Nephron progenitor cell (in vitro differentiated cells): ENCODE measurements around the gene ISYNA1.
A peak's percentile ranks its signal among the peaks of the same experiment; 100 is the strongest.

Source experiments
- DNase-seq: peaks from one replicate; pipeline ENCODE4 v3.0.0; 2021
- H3K27ac Mint-ChIP-seq: 2 replicates; pipeline ENCODE4 v1.8.0; 2021; ENCODE audit warnings: mild to moderate bottlenecking, moderate library complexity, mixed read lengths
- H3K27me3 Mint-ChIP-seq: 2 replicates; pipeline ENCODE4 v1.8.0; 2021; ENCODE audit warnings: mild to moderate bottlenecking, low read depth, mixed read lengths; ENCODE audit not compliant: poor library complexity
- H3K36me3 Mint-ChIP-seq: 2 replicates; pipeline ENCODE4 v1.8.0; 2021; ENCODE audit warnings: low read depth, mixed read lengths
- H3K4me1 Mint-ChIP-seq: 2 replicates; pipeline ENCODE4 v1.8.0; 2021; ENCODE audit warnings: mixed read lengths
- H3K4me3 Mint-ChIP-seq: 2 replicates; pipeline ENCODE4 v1.8.0; 2021; ENCODE audit warnings: mild to moderate bottlenecking, moderate library complexity, mixed read lengths
- H3K9me3 Mint-ChIP-seq: 2 replicates; pipeline ENCODE4 v1.8.0; 2021; ENCODE audit warnings: mild to moderate bottlenecking, moderate library complexity, mixed read lengths
- TF ChIP-seq, protein P1 (sequence below): fragments of 200-600 bp; sonication (generic); IDR thresholded peaks from 2 replicates; pipeline ENCODE4 v1.5.0; 2021; ENCODE audit warnings: antibody characterized with exemption

Gene ISYNA1

DNA sequence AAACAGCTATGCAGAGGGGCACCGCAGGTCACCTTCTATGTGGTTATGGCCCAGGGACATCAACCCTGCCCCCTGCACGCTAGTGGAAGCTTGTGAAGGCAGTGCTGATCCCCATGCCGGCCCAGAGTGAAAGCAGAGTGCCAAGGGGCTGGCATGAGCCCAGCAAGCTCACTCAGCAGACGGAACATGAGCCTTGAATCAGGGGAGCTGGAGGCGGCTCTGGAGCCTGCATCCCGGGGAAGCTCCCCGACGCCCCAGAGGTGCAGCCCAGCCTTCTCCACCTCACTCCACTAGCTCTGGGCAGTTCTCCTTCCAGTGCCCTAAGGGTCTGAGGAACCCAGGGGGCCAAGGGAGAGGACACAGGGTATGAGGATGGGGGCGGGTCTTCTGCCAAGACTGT, 19.0 kb upstream of the ISYNA1 start:
- H3K4me1 Mint-ChIP-seq: peaks cover 25% of the 10 kb centered on the region
- peaks cover 27% of the 10 kb centered on the region for H3K36me3 Mint-ChIP-seq
- no peak overlapping the region for H3K4me3 Mint-ChIP-seq
- H3K27ac Mint-ChIP-seq: no peak overlapping the region
- TF ChIP-seq, protein P1, sequence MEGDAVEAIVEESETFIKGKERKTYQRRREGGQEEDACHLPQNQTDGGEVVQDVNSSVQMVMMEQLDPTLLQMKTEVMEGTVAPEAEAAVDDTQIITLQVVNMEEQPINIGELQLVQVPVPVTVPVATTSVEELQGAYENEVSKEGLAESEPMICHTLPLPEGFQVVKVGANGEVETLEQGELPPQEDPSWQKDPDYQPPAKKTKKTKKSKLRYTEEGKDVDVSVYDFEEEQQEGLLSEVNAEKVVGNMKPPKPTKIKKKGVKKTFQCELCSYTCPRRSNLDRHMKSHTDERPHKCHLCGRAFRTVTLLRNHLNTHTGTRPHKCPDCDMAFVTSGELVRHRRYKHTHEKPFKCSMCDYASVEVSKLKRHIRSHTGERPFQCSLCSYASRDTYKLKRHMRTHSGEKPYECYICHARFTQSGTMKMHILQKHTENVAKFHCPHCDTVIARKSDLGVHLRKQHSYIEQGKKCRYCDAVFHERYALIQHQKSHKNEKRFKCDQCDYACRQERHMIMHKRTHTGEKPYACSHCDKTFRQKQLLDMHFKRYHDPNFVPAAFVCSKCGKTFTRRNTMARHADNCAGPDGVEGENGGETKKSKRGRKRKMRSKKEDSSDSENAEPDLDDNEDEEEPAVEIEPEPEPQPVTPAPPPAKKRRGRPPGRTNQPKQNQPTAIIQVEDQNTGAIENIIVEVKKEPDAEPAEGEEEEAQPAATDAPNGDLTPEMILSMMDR: no peak
- H3K27me3 Mint-ChIP-seq: no peaks in the 10 kb centered on the region
- no peak for DNase-seq
- H3K9me3 Mint-ChIP-seq: no peaks in the 10 kb centered on the region

DNA sequence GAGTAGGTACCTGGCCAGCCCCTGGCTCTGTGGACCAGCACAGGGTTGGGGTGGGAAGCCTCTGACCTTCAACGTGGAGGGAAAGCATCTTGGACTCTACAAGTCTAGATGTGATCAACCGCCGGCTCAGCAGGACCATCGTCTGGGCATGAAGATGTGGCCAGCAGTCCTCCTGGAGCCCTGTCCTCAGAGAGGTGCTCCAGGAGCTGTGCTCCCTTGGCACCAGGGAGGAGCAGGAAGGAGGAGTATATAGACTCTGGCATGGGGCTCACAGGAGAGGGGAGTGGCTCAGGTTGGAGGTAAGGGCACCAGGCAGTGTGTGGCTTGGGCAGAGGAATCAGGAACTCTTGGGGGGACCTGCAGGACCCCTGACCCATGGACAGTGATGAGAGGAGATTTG, 18.3 kb upstream of the ISYNA1 start:
- DNase-seq: no peak
- H3K9me3 Mint-ChIP-seq: no peaks in the 10 kb centered on the region
- H3K27ac Mint-ChIP-seq: no peak overlapping the region
- peaks cover 20% of the 10 kb centered on the region for H3K36me3 Mint-ChIP-seq
- no peak overlapping the region for H3K4me3 Mint-ChIP-seq
- TF ChIP-seq, protein P1: no peak
- peaks cover 22% of the 10 kb centered on the region for H3K4me1 Mint-ChIP-seq
- H3K27me3 Mint-ChIP-seq: no peaks in the 10 kb centered on the region

DNA sequence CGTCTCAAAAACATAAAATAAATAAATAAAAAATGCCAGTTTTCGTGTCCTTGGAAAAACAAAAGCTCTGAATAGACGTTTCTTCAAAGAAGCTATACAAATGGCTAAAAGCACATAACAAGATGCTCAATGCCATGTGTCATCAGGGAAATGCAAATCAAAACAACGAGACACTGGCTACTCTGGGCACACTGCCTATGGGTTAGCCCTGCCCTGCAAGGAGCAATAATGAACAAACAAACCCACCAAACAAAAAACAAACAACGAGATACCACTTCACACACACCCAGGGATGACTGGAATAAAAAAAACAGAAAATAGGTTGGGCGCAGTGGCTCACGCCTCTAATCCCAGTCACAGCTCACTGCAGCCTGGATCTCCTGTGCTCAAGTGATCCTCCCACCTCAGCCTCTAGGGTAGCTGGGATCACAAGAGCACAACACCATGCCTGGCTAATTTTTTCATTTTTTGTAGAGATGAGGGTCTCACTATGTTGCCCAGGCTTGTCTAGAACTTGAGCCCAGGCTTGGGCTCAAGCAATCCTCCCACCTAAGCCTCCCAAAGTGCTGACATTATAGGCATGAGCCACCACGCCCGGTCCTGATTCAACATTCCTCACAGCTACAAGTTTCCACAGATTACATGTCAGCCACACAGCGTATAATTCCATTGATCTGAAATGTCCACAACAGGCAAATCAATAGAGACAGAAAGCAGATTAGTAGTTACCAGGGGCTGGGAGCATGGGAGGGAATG, 15.5 kb upstream of the ISYNA1 start:
- peaks cover 23% of the 10 kb centered on the region for H3K4me1 Mint-ChIP-seq
- H3K9me3 Mint-ChIP-seq: no peaks in the 10 kb centered on the region
- TF ChIP-seq, protein P1: no peak
- H3K36me3 Mint-ChIP-seq: peaks cover 25% of the 10 kb centered on the region
- peak overlapping the region; percentile 85 for H3K27ac Mint-ChIP-seq
- no peaks in the 10 kb centered on the region for H3K27me3 Mint-ChIP-seq
- no peak for DNase-seq
- no peak overlapping the region for H3K4me3 Mint-ChIP-seq

DNA sequence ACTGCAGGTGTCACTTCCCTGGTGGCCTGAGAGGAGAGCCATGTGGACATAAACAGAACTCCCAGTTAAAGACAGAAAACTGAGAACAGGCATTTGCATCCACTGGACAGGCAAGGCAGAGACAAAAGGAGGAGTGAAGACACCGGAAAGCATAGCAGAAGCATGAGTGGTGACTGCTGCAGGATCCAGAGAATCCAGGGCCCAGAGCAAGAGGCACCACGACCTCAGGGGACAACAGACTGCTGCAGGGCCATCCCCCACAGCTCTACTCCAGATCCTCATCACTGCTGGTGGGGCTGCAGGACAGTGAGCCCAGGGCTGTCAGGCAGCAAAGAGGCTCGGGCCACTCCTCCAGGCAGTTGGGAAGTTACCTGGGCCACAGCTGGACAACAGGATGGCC, 14.5 kb upstream of the ISYNA1 start:
- Mint-ChIP-seq H3K27ac (peak overlapping the region; percentile 25), H3K9me3 (no peaks in the 10 kb centered on the region), H3K36me3 (peaks cover 29% of the 10 kb centered on the region), H3K4me3 (no peak overlapping the region), H3K27me3 (no peaks in the 10 kb centered on the region), H3K4me1 (peaks cover 27% of the 10 kb centered on the region)
- DNase-seq: peak; percentile 1
- TF ChIP-seq, protein P1: no peak

DNA sequence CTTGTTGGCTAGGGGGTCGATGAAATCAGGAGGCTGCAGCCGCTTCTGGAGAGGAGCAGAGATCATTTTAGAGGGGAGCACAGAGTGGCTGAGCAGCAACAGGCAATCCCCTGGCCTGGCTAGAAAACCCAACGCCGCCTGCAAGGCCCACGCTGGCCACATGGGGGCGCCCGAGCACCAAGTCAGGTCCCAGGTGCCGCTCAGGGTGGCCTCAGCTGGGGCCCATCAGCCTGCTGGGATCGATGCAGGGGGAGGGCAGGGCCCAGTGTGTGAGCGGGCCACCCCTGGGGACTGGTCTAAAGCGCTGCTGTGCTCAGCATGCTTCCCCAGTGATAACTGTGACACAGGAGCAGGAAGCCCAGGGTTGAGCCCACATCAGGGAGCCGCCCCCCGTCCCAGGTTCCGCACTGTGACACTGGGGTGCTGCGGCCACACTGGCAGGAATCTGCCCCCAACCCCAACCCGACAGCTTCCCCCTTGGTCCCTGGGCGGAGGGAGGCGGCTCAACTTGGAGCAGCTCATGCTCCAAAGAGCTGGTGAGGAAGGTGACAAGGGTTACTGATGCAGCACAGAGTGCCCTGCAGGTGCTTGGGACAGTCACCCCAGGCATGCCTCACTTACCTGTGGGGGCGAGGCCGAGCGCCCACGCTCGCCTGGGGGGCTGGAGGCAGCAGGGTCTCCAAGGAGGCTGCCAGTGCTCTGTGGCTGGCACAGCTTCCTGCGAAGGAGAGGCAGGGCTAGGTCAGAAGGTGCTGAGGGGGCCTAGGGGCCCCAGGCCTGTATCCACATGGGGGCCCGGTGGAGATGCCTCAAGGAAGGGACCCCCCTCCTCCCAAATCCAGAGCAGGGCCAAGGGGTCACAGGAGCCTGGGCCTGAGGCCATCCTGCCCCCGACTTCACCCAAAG, 13.3 kb upstream of the ISYNA1 start:
- H3K36me3 Mint-ChIP-seq: peaks cover 26% of the 10 kb centered on the region
- no peaks in the 10 kb centered on the region for H3K9me3 Mint-ChIP-seq
- TF ChIP-seq, protein P1: peak; percentile 98
- H3K4me3 Mint-ChIP-seq: no peak overlapping the region
- no peaks in the 10 kb centered on the region for H3K27me3 Mint-ChIP-seq
- peak; percentile 97 for DNase-seq
- no peak overlapping the region for H3K27ac Mint-ChIP-seq
- peaks cover 38% of the 10 kb centered on the region for H3K4me1 Mint-ChIP-seq
